Dedifferentiated amniotic fluid mesenchymal stem cell (primary cell): ENCODE data around the gene PLEK2.
"Not testable (repeated sequence)": the region's sequence is repeated elsewhere in the genome, so short reads cannot be mapped to it uniquely, and the experiment has no call there.

Experiments used
- DNase-seq: peaks from one replicate; pipeline ENCODE4 v3.0.0-alpha.2; 2016; ENCODE audit errors: extremely low spot score

PLEK2 gene

GRCh38 chr14:67360470-67361206 is 51.3 kb downstream of the PLEK2 start:
- no peak for DNase-seq

GRCh38 chr14:67359775-67360469 is 52.0 kb downstream of the PLEK2 start, which contains the start of the genes ATP6V1D and EIF2S1:
Gene ATP6V1D, minus strand, starts transcription at chr14:67359804. Its CDS starts 106 bp downstream, at chr14:67359698.
Gene EIF2S1, plus strand, starts transcription at chr14:67360328. Its CDS starts 4,440 bp downstream, at chr14:67364768.
- peak; percentile 100 for DNase-seq

- DNase-seq = peak; percentile 42
Measured at GRCh38 chr14:67358924-67359774, 52.8 kb downstream of the PLEK2 start.

- no peak for DNase-seq
Measured at GRCh38 chr14:67357969-67358354, 54.0 kb downstream of the PLEK2 start.

- DNase-seq = no peak
Measured at GRCh38 chr14:67357186-67357968, 54.6 kb downstream of the PLEK2 start.

- DNase-seq = no peak
Measured at GRCh38 chr14:67352055-67352454, 59.9 kb downstream of the PLEK2 start.

- DNase-seq = no peak
Measured at GRCh38 chr14:67345583-67345982, 66.4 kb downstream of the PLEK2 start.

GRCh38 chr14:67343601-67344230 is 68.2 kb downstream of the PLEK2 start:
- no peak for DNase-seq

GRCh38 chr14:67341231-67341630 is 70.7 kb downstream of the PLEK2 start:
- not testable (repeated sequence) for DNase-seq
